HG03457 (cell line): Measurements from ENCODE around the gene TOB1.
"Not testable (repeated sequence)": the region's sequence is repeated elsewhere in the genome, so short reads cannot be mapped to it uniquely, and the experiment has no call there.

Experiments used
- ATAC-seq: cut with Tn5 transposase; IDR thresholded peaks from one replicate; pipeline ENCODE4 v1.9.1; 2021; ENCODE audit warnings: moderate number of reproducible peaks; ENCODE audit not compliant: unreplicated experiment

Gene TOB1

DNA sequence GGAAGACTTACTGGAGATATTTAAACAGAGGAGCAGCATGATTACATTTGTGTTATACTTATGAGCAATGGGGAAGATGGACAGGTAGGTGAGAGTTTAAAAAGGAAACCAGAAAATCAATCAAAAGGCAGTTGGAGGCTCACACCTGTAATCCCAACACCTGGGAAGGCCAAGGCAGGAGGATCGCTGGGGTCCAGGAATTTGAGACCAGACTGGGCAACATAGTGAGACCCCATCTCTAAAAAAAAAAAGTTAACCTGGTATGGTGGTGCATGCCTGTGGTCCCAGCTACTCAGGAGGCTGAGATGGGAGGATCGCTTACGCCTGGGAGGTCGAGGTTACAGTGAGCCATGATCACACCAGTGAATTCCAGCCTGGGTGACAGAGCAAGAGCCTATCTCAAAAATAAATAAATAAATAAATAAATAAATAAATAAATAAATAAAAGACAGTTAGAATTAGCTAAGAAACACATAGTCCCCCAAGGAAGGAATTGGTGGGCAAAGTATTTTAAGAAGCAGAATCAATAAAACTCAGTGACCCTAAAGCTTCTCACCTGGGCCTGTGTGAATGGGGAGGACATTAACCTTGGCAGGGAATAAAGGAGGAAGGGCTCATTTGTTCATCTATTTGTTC is 32.3 kb upstream of the TOB1 start:
- no peak for ATAC-seq

DNA sequence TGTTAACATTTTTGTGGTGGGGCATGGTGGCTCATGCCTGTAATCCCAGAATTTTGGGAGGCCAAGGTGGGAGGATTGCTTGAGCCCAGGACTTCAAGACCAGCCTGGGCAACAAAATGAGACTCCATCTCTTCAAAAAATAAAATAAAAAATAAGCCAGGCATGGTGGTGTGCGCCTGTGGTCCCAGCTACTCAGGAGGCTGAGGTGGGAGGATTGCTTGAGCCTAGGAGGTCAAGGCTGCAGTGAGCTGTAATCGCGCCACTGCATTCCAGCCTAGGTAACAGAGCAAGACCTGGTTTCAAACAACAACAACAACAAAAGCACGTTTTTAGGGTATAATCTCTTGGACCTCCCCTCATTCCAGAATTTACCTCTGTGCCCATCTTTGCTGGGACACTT is 28.4 kb upstream of the TOB1 start:
- ATAC-seq: not testable (repeated sequence)

DNA sequence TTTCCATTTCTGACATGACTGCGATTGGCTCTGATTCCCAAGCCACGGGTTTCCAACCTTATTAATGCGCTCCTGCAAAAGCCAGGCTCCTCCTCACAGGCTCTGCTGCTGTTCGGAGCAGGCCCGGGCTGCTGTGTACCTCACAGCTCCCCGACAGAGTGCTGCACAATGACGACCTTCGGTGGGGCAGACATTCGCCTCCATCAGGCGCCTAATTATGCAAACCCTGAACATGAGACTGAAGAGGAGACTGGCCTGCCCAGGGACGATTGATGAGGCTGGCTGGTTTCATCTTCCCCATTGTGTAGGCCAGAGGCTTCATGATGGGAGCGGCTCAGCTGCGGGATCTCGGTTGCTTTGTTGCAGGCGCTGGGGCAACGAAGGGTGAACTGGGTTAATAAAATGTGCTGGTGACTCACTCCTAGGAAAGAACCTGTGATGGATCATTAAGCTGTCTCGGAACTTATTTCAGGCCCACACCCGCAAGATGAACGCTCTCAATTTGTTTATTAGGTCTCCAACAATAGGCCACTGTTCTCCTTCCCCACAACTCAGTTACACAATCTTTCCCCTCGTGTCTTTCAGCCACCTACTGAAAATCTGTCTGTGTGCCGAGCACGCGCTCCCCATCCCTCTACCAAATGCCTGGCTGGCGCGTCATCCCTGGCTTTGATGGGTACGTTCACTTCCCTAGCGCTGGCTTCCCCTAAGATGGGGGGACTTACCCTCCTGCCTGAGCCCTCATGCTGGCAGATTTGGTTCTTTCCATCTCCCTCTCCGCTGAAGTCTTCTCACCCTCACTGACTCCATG is 27.2 kb upstream of the TOB1 start:
- ATAC-seq: no peak

DNA sequence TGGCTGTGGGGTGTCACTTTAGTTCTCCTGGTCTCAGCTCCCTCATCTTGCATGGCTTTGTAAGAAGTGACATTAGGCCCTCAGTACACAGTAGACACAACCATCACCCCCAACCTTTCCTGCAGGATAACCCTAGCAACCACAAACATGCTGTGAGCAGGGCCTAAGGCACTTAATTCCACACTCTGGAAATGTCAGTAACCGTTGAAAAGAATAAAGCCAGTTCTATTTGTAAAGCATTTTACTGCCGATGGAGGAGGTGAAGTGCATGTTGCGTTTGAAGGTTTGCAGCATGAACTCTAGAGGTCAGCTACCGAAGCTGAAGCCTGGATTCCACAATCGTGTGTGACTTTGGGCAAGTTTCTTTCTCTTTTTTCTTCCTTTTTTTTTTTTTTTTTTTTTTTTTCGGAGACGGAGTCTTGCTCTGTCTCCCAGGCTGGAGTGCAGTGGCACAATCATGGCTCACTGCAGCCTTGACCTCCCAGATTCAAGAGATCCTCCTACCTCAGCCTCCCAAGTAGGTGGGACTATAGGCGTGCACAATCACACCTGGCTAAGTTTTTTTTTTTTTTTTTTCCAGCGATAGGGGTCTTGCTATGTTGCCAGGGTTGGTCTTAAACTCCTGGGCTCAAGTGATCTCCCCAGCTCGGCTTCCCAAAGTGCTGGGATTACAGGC is 26.1 kb upstream of the TOB1 start:
- no peak for ATAC-seq

DNA sequence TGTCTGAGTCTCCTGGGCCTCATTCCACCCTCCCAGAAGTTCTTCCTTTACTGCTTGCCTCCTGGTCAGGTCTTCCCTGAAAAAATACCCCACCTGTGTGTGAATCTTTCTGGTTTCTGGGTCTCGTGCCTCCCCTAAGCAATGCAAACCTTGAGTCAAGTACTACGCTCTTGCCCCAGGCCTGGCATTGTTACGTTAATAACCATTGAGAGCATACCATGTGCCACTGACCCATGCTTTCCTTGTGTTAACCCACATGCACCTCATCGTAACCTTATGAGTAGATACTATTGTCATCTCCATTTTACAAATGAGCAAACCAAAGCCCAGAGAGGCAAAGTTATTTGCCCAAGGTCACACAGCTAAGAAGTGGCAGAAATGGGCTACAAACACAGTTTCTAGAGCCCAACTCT is 25.4 kb upstream of the TOB1 start:
- ATAC-seq: no peak

DNA sequence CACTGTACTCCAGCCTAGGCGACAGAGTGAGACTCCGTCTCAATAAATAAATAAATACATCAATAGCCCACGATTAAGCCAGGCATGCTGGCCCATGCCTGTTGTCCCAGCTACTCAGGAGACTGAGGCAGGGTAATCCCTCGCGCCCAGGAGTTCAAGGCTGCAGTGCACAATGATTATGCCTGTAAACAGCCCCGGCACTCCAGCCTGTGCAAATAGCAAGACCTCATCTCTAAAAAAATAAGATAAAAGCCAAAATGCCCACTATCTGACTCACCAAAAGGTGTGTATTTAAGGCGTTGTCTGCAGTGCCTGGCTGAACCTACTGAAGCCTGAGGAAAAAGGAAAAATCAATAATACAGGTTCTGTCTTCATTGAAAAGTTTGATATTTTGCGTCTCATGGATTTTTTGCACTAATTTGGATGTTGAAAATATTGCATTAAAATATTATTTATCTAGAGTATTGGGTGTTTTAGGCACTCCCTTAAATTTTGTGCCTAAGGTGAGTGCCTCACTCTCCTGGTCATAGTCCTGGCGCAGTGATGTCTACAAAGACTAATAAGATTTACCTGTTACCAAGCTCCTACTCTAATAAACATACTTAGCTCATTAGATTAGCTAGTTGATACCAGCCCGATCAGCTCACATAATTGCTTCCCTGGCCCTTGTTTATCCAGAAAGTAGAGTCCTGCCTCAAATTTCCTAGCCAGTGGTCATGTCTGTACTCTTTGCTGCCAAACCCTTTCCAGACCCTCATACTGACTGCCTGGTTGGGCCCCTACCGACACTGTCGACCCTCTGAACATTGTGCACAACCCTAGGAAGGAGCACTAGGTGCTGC is 24.7 kb upstream of the TOB1 start:
- ATAC-seq: no peak

DNA sequence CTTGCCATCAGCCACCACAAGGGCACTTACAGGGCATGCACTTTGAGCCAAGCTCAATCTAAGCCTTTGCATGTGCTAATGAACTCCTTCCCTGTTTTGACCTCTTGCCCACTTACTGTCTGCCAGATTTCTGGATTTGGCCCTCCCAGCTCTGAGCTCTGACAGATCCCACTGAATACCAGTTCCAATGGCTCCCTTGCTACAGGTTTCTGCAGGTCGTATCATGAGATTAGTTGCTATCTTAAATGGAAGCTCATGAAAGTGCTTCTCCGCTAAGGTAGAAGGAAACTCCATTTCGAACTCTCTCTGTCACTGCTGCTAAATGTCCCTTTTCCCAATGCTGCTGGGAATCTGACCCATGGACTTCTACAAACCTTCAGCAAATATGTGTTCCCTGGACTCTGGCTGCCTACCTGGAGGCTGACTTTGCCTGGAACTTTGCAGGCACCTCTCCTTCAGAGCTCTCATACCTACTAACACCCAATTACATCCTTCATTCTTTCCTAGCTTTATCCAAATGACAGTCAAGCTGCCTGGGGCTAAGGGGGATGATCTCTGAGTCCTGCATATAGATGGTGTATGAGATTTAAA is 23.5 kb upstream of the TOB1 start:
- no peak for ATAC-seq

DNA sequence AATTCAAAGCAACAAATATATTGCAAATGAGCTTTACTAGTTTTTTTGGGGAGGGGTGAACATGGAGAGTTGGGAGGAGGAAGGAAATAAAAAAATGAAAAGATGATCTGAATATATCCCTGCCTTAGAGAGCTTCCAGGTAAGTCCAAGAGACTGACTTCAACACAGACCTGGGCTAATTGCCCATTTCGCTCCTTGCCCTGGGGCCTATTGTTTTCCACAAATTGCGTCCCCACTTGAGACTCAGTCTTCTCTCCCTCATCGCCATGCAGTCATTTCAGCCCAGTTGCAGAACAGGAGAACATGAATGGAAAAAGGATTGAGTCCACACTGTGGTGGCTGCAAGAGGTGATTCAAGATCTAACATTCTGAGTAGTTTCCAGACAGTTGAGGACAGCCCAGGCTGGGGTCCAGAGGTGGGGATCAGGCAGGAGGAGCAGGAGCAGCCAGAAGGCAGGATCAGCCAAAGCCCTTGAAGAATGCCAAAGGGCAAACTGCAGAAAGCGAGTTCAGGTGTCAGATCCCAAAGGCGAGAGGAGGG is 21.6 kb upstream of the TOB1 start:
- ATAC-seq: no peak

DNA sequence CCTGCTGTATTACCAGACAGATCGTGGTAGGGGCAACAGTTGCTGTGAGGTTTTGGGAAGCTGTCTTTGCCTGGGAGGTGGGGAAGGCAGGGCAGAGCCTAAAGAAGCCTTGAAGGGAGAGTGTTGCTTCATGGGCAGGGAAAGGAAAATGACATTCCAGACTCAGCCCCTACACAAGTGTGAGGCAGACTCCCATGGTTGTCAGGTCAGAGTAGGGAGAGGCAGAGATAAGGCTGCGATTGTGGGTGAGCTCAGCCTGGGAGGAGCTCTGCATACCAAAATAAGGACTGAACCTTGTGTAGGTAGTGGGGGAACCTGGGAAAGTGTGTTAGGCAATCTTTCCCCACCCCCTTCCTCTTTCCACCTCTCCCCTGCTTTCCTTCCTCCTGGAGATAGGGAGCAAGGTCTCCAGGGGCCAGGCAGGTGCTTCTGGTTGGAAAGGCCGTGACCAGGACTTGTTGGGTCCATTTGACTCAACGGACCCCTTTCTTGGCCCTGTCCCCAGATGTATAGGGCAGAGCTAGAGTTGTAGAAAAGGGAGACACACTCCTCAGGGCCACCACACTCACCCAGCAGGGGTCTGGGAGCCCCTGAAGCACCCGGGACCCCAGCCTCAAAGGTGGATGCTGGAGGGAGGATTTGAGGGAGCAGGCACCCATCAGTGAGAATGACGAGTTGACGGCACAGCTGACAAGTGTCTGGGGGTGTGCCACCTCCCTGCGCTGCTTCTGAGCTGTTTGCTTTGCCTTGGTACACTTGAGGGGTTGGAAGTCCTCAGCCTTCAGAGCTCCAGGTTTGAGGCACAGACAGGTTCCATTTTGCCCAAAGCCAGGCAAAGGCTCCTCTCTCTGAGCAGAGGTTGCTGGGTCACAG is 18.5 kb upstream of the TOB1 start:
- ATAC-seq: no peak

DNA sequence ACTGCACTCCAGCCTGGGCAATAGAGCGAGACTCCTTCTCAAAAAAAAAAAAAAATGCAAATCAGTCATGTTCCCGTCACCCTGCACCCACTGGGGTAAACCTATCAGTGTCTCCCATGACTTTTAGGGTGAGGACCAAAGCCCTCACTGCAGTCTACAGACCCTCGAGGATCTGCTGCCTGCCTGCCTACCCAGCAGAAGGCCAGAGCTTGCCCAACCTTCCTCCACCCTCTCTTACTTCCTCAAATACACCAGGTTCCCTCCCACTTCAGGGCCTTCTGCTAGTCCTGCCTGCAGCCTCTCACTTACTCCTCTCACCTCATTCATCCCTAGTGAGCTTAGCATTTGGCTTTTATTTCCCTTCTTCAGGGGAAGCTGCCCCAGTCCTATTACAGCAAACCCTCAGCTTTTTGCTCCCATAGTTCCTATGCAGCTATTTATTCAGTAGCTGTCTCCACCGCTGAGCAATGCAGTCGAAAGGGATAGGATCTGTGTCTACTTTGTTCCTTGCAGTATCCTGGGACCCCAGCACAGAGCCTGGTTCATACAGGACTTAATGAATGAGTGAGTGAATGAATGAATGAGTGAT is 17.8 kb upstream of the TOB1 start:
- ATAC-seq: no peak

DNA sequence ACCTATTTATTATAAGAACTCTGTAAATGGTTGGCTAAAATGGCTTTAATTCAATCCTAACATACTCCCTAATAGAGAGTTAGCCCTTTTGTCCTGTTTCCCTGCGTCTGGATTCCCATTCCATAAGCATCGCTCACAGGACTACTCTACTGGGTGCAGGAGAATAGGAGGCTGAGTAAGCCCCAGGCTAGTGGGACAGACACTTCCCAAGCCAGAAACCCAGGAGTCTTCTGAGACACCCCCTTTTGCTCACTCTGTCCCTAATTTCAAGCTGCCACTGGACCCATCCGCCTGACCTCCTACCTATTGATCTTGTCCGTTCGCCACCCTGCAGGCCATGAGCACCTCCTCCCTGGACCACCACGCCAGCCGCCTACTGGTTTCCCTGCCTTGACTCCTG is 16.7 kb upstream of the TOB1 start:
- no peak for ATAC-seq

DNA sequence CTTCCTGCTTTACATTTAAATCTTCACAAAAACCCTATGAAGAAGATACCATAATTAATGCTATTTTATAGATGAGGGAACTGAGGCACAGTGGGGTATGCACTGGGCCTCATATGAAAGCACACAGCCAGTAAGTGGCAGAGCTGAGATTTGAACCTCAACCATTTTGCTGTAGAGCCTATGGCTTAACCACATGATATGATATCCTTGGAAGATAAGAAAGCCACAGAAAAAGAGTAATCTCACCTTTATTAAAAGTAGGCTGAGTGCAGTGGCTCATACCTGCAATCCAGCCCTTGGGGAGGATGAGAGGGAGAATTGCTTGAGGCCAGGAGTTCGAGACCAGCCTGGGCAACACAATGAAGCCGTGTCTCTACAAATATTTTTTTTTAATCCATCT is 15.0 kb upstream of the TOB1 start:
- ATAC-seq: no peak

DNA sequence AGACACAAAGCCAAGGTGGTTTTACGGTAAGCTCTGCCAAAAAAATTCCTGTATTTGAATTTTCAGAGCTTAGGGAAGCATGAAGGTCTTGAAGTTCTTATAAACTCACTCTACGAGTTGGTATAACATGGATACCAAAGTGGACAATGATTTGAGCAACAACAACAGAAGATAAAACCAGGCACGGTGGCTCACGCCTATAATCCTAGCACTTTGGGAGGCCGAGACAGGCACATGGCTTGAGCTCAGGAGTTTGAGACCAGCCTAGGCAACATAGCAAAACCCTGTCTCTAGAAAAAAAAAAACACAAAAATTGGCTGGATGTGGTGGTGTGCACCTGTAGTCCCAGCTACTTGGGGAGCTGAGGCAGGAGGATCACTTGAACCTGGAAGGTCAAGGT is 12.9 kb upstream of the TOB1 start:
- ATAC-seq: no peak

DNA sequence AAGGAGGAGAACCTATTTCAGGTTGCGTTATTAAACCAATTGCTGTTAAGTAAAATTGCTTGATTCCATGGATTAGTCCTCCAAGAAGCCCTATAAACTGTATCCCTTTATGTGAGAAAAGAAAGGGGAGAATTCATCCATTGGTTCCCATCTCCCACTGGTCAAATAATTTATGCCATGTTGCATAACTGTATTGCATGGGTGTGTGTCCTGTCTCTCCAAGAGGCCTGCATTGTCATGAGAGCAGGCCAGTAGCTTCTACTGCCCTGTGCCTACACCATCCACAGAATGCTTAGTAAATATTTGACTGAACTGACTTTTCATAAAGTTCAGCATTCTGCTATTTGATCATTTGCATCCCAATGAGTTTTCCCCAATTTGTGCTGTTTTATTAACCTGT is 11.7 kb upstream of the TOB1 start:
- ATAC-seq: no peak

DNA sequence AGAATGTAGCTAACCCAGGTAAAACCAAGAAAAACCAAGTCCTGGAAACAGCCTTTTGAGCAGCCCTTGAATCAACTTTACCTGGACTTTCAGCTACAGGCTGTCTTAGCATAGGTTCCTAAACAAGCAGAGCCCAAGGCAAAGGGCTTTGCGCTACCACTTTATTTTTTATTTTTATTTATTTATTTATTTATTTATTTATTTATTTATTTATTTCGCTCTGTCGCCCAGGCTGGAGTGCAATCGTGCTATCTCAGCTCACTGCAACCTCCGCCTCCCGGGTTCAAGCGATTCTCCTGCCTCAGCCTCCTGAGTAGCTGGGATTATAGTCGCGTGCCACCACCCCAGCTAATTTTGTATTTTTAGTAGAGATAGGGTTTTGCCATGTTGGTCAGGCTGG is 10.9 kb upstream of the TOB1 start:
- ATAC-seq: not testable (repeated sequence)

DNA sequence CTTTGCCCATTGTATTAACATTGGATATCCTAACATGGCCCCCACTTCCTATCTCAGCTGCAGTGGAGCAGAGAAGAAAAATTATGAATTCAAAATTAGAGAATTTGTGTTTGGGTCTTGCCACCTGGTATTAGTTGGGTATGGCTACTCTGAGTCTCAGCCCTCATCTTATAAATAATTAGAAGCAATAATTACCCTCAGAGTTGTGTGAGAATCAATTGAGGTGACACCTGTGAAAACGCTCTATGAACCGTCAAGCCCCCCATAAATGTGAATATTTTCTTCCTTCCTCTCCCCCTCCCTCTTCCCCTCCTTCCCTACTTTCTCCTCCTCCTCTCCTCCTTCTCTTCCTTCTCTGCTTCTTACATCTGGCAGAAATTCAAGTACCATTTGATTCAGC is 8.9 kb upstream of the TOB1 start:
- no peak for ATAC-seq

DNA sequence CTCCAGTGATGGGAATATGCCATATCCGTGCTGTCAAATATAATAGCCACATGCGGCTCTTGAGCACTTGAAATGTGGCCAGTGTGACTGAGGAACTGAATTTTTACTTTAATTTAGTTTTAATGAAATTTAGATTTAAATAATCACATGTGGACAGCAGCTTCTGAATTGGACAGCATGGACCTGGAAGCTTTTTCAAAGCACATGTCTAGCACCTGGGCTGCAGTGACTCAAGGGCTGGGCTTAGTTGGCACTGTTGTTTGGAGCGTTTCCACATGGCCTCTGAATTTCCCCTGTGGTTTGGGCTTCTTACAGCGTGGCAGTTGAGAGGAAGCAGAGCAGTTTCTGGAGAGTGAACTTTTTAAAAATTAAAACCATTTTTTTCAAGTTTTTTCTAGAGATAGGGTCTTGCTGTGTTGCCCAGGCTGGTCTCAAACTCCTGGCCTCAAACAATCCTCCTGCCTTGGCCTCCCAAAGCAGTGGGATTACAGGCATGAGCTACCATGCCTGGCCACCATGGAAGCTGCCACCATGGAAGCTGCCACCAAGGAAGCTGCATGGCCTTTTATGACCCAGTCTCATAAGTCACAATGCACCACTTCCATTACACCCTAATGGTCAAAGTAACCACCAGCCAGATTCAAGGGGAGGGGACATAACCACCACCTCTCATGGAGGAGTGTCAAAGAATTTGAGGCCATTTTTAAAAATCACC is 6.7 kb upstream of the TOB1 start:
- no peak for ATAC-seq

DNA sequence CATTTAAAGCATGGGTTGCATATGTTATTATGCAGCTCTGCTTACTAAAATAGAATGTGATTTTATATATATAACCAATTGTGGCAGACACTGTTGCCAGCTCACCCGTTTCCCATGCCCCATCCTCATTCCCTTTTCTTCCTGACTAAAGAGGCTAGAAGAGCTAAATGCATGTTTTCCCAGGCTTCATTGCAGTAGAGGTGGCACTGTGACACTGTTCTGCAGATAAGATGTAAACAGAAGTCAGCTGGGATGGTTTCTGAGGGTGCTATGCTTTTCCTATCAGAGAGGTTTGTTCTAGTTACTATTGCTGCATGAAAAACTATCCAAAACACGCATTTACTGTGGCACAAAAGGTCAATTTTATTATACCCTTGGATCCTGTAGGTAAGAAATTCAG is 5.7 kb upstream of the TOB1 start:
- no peak for ATAC-seq

DNA sequence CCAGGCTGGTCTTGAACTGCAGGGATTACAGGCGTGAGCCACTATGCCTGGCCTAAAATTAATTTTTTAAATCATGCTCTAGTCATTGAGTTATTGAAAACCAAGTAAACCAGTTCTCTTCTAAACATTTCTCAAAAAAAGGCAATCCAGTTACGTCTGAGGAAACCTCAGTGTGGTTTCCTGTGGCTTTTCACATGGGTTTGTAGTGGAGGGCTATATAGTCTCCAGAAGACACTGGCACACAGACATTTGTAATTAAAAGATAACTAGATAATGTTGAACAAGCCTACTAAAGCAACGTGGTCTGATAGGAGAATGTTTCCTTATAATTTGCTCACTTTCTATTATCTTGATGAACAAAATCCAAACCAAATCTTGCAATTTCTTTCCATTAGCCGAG is 5.2 kb upstream of the TOB1 start:
- no peak for ATAC-seq
